SJCRH30 (cell line): ENCODE data around the gene TOP1. TPM values are rescaled to one million over a fixed set of nuclear protein-coding genes. Genes with fewer than 3 reads are reported as not detected.

Experiments
- DNase-seq, 2 experiments: peaks; one replicate each; pipeline ENCODE4 v3.0.0-alpha.2; 2015 to 2020
- H3K27ac ChIP-seq: fragments of 250-450 bp; sonication (Bioruptor Pico); 2 replicates; pipeline ENCODE4 v1.5.1; 2020; ENCODE audit warnings: mild to moderate bottlenecking, moderate library complexity
- H3K27me3 ChIP-seq: fragments of 250-450 bp; sonication (Bioruptor Pico); 2 replicates; pipeline ENCODE4 v1.5.1; 2020; ENCODE audit warnings: mild to moderate bottlenecking, moderate library complexity
- H3K36me3 ChIP-seq: fragments of 250-450 bp; sonication (Bioruptor Pico); 2 replicates; pipeline ENCODE4 v1.5.1; 2020; ENCODE audit warnings: mild to moderate bottlenecking, moderate library complexity
- H3K4me1 ChIP-seq: fragments of 250-450 bp; sonication (Bioruptor Pico); 2 replicates; pipeline ENCODE4 v1.5.1; 2020; ENCODE audit warnings: mild to moderate bottlenecking, moderate library complexity
- H3K4me3 ChIP-seq: fragments of 250-450 bp; sonication (Bioruptor Pico); 2 replicates; pipeline ENCODE4 v1.5.1; 2020; ENCODE audit warnings: mild to moderate bottlenecking, moderate library complexity
- H3K9me3 ChIP-seq: fragments of 250-450 bp; sonication (Bioruptor Pico); replicated peaks from 2 replicates; pipeline ENCODE4 v1.5.1; 2020; ENCODE audit warnings: mild to moderate bottlenecking, moderate library complexity
- total RNA-seq: library from RNA; depleted of rRNA; stranded (reverse); fragments of >200 nt; shearing (Covaris generic); gene quantifications from 2 replicates; pipeline ENCODE4 v1.2.3, GENCODE V29; 2014

TOP1 gene
- total RNA-seq, 1 experiment from 2014 or later: 71.9 TPM

DNA sequence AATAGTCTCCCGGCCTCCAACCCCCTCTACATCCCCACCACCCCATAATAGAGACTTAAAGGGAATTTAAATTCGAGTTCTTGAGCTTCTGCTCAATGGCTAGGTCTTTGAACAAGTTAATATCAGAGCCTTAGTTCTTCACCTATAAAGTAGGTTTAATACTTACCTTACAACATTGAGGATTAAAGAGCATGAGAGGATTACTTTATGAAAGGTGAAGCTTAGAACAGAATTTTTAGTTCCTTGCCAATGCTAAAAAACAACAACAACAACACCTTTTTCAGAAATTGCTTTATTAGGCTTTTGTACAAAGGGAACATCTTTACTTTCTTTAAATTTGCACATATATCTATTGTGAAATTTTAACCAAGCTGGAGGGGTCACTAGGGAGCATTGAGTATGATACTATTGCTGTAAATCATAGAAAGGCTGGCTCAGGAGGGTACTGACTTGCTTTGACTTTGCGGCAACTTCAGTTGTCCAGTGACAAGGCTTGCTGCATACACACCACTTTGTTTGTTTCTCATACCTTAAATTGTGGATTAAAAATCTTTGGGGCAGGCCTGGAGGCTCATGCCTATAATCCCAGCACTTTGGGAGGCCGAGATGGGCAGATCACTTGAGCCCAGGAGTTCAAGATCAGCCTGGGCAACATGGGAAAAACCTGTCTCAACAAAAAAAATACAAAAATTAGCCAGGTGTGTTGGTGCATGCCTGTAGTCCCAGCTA is 9.7 kb downstream of the TOP1 start:
- no peak for DNase-seq
- Histone ChIP-seq H3K4me1 (peaks cover 14% of the 10 kb centered on the region), H3K4me3 (no peak overlapping the region), H3K27me3 (no peaks in the 10 kb centered on the region), H3K36me3 (peaks cover 71% of the 10 kb centered on the region), H3K27ac (no peak overlapping the region), H3K9me3 (no peaks in the 10 kb centered on the region)

GRCh38 chr20:41038878-41039404 is 10.3 kb downstream of the TOP1 start:
- no peak for DNase-seq
- peaks cover 71% of the 10 kb centered on the region for H3K36me3 ChIP-seq
- no peak overlapping the region for H3K27ac ChIP-seq

GRCh38 chr20:41040855-41041254 is 12.2 kb downstream of the TOP1 start:
- Histone ChIP-seq H3K4me1 (peaks cover 7% of the 10 kb centered on the region), H3K27ac (no peak overlapping the region), H3K27me3 (no peaks in the 10 kb centered on the region), H3K36me3 (peaks cover 59% of the 10 kb centered on the region), H3K9me3 (no peaks in the 10 kb centered on the region), H3K4me3 (no peak overlapping the region)
- no peak for DNase-seq

More at GRCh38 chr20:41038878-41039404, 10.3 kb downstream of the TOP1 start:
- Histone ChIP-seq H3K27me3 (no peaks in the 10 kb centered on the region), H3K4me1 (peaks cover 14% of the 10 kb centered on the region), H3K9me3 (no peaks in the 10 kb centered on the region), H3K4me3 (no peak overlapping the region)

DNA sequence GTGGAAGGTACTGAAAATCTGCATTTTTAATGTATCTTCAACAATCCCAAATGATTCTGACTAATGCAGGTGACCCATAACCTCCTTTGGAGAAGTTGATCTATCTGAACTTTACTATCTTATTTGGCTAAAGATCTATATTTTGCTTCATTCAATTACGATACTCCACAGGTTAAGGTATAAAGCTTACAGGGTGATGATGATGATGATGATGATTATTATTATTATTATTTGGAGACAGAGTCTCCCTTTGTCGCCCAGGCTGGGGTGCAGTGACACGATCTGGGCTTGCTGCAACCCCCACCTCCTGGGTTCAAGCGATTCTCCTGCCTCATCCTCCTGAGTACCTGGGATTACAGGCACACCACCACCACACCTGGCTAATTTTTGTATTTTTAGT is 13.1 kb downstream of the TOP1 start:
- H3K4me1 ChIP-seq: no peaks in the 10 kb centered on the region; the same call in 1 of the 2 replicates
- no peak overlapping the region for H3K4me3 ChIP-seq
- H3K36me3 ChIP-seq: peaks cover 51% of the 10 kb centered on the region

GRCh38 chr20:41044409-41045062 is 15.9 kb downstream of the TOP1 start:
- Histone ChIP-seq H3K27me3 (no peaks in the 10 kb centered on the region), H3K36me3 (peaks cover 27% of the 10 kb centered on the region), H3K27ac (no peak overlapping the region), H3K9me3 (no peaks in the 10 kb centered on the region), H3K4me1 (peaks cover 26% of the 10 kb centered on the region), H3K4me3 (no peak overlapping the region)
- no peak for DNase-seq

More for the DNA sequence above, 13.1 kb downstream of the TOP1 start:
- no peaks in the 10 kb centered on the region for H3K27me3 ChIP-seq
- no peak overlapping the region for H3K27ac ChIP-seq
- H3K9me3 ChIP-seq: no peaks in the 10 kb centered on the region
- DNase-seq: no peak

DNA sequence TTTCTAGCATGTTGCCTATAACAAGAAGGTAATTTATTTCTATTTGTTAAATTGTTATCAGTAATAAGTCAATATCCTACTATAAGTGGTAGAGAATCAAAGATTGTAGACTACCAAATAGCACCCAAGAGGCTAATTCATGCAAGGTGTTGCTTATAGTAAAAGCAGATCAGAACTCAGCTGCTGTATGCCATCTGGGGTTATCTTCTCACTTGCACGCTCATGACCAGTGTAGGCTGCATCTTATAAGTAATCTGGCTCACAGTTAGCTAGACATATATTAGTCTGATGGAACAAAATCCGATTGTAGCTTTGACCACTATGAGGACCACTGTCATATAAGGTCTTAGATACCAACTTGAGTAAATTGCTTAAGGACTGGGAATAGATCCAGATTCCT is 17.0 kb downstream of the TOP1 start:
- Histone ChIP-seq H3K4me3 (no peak overlapping the region), H3K9me3 (no peaks in the 10 kb centered on the region), H3K27ac (no peak overlapping the region), H3K36me3 (peaks cover 22% of the 10 kb centered on the region), H3K4me1 (peaks cover 31% of the 10 kb centered on the region), H3K27me3 (no peaks in the 10 kb centered on the region)
- no peak for DNase-seq

- H3K27me3 ChIP-seq: no peaks in the 10 kb centered on the region
- no peak overlapping the region for H3K4me3 ChIP-seq
- H3K9me3 ChIP-seq: no peaks in the 10 kb centered on the region
- peaks cover 34% of the 10 kb centered on the region for H3K4me1 ChIP-seq
- peaks cover 18% of the 10 kb centered on the region for H3K36me3 ChIP-seq
- no peak for DNase-seq
- H3K27ac ChIP-seq: no peak overlapping the region
These were observed 18.1 kb downstream of the TOP1 start for GRCh38 chr20:41046716-41047115.

GRCh38 chr20:41047279-41047974 is 18.8 kb downstream of the TOP1 start:
- no peak overlapping the region for H3K4me3 ChIP-seq
- no peak overlapping the region for H3K27ac ChIP-seq
- no peaks in the 10 kb centered on the region for H3K9me3 ChIP-seq
- H3K4me1 ChIP-seq: peaks cover 34% of the 10 kb centered on the region
- H3K27me3 ChIP-seq: no peaks in the 10 kb centered on the region
- peaks cover 13% of the 10 kb centered on the region for H3K36me3 ChIP-seq
- no peak for DNase-seq

- Histone ChIP-seq H3K27ac (no peak overlapping the region), H3K4me3 (no peak overlapping the region), H3K9me3 (no peaks in the 10 kb centered on the region), H3K27me3 (no peaks in the 10 kb centered on the region), H3K4me1 (peaks cover 34% of the 10 kb centered on the region), H3K36me3 (peaks cover 9% of the 10 kb centered on the region)
- no peak for DNase-seq
These were observed 19.3 kb downstream of the TOP1 start for GRCh38 chr20:41047975-41048305.

GRCh38 chr20:41048461-41049301 is 20.1 kb downstream of the TOP1 start:
- Histone ChIP-seq H3K27me3 (no peaks in the 10 kb centered on the region), H3K4me3 (no peak overlapping the region), H3K4me1 (peaks cover 34% of the 10 kb centered on the region), H3K36me3 (peaks cover 6% of the 10 kb centered on the region), H3K27ac (peak overlapping the region; percentile 7; the same call in 1 of the 2 replicates), H3K9me3 (no peaks in the 10 kb centered on the region)
- DNase-seq: peak; percentile 27 to 76

DNA sequence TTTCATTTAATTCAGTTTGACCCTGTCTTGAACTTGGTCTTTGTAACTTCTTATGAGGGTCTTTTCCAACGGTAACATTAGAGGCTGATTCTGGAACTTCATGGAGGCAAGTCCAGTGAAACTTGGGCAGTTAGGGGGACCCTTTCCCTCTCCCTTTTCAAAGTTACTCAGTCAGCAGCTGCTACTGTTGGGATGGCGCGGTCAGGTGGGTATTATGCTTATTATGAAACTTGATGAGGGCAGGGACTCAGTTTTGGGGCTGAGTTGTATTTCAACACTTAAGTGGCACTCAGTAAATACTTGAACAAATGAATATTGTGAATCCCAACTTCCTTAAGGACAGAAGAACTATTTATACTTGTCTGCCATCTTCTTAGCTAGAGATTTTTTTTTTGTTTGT is 20.8 kb downstream of the TOP1 start:
- peak; percentile 56 to 79 for DNase-seq
- Histone ChIP-seq H3K4me1 (peaks cover 34% of the 10 kb centered on the region), H3K27me3 (no peaks in the 10 kb centered on the region), H3K9me3 (no peaks in the 10 kb centered on the region), H3K27ac (peak overlapping the region; percentile 7; the same call in 1 of the 2 replicates), H3K36me3 (peaks cover 10% of the 10 kb centered on the region), H3K4me3 (no peak overlapping the region)

DNA sequence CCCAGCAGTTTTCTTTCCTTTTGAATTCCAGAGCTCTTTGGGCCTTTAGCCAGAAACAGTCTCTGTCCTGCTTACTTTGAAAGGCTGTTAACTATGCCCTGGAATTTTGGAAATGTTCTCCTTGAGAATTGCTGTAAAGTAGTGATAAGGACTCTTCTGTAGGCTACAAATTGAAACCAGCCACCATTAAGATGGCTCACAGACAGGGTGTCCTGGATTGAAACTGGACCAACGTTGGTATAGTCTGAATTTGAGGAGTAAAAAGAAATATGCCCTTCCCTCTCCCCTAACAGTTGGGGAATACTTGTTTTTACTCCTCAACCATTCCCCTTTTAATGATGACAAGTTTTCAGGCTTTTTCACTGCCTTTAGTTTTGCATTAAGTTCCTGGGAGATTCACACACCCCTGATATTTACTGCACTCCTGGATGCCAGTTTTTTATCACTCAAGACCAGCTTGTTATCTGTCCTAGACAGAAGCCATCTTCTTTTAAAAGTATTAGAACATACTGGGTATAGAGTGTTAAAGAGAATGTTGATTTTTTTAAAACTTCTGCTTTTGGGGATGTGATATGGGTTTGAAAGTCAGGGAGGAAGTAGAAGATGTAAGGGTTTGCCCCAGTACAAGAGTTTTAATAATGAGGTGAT is 21.9 kb downstream of the TOP1 start:
- H3K4me3 ChIP-seq: no peak overlapping the region
- H3K36me3 ChIP-seq: peaks cover 14% of the 10 kb centered on the region
- H3K27me3 ChIP-seq: no peaks in the 10 kb centered on the region
- DNase-seq: no peak
- no peaks in the 10 kb centered on the region for H3K9me3 ChIP-seq
- H3K27ac ChIP-seq: no peak overlapping the region
- peaks cover 34% of the 10 kb centered on the region for H3K4me1 ChIP-seq

DNA sequence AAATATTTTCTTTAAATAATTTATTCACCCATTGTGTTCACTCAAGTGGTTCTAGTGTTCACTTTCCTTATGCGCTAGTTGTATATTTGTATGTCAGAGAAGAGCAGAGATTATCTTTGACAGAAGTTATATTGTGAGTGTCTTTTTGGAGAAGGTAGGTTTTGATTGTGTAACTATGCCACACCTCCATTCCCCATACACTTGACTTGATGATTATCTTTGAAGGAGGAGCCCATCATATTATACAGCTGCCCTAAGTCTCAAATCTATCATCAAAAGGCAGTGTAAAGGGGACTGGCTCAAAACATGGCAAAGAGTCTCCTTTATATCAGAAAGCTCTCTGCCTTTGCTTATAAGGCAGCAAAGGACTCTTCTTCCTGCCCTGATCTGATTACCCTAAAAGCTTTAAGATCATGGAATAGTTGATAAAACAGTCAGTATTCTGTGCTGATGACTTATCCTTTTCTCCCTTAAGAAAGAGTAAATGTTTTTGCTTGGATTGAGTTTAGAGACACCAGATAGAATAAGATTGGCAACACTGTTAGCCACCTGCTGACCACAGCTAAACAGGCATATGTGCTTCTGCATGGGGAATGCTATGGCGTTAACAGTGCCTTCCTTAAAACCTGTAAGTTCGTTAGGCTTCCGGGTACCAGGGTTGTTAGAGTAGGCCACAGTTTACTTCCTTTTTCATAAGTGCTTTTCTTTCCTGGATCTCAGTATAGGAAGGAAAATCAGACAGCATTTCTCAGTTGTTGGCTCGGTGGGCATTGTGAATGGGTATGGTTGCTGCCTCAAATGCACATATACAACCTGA is 22.6 kb downstream of the TOP1 start:
- H3K27me3 ChIP-seq: no peaks in the 10 kb centered on the region
- peaks cover 19% of the 10 kb centered on the region for H3K36me3 ChIP-seq
- peaks cover 36% of the 10 kb centered on the region for H3K4me1 ChIP-seq
- no peak for DNase-seq
- H3K4me3 ChIP-seq: no peak overlapping the region
- no peaks in the 10 kb centered on the region for H3K9me3 ChIP-seq
- no peak overlapping the region for H3K27ac ChIP-seq
